Rectal smooth muscle tissue (tissue), 1 donor: ENCODE results near the gene PCOLCE2.

ENCODE experiments used
- H3K27ac ChIP-seq: one replicate; pipeline ENCODE4 v1.7.0; 2013; ENCODE audit warnings: low read depth, low read length, inconsistent platforms
- H3K27me3 ChIP-seq: one replicate; pipeline ENCODE4 v1.7.0; 2013; ENCODE audit warnings: low read length; ENCODE audit not compliant: control insufficient read depth, insufficient read depth
- H3K36me3 ChIP-seq: one replicate; pipeline ENCODE4 v1.7.0; 2013; ENCODE audit warnings: low read length; ENCODE audit not compliant: control insufficient read depth, insufficient read depth
- H3K4me1 ChIP-seq: one replicate; pipeline ENCODE4 v1.7.0; 2013; ENCODE audit warnings: low read length; ENCODE audit not compliant: control insufficient read depth, insufficient read depth
- H3K4me3 ChIP-seq: one replicate; pipeline ENCODE4 v1.7.0; 2013; ENCODE audit warnings: low read length
- H3K9ac ChIP-seq: one replicate; pipeline ENCODE4 v1.7.0; 2013; ENCODE audit warnings: low read length

Gene PCOLCE2

GRCh38 chr3:142778541-142778940, 110.3 kb downstream of the PCOLCE2 start:
- no peak overlapping the region for H3K4me3 ChIP-seq
- no peaks in the 10 kb centered on the region for H3K36me3 ChIP-seq
- no peaks in the 10 kb centered on the region for H3K27me3 ChIP-seq
- no peak overlapping the region for H3K9ac ChIP-seq
- no peak overlapping the region for H3K27ac ChIP-seq
- no peaks in the 10 kb centered on the region for H3K4me1 ChIP-seq

GRCh38 chr3:142777927-142778326, 111.0 kb downstream of the PCOLCE2 start:
- no peaks in the 10 kb centered on the region for H3K27me3 ChIP-seq
- no peak overlapping the region for H3K27ac ChIP-seq
- H3K9ac ChIP-seq = no peak overlapping the region
- H3K36me3 ChIP-seq = no peaks in the 10 kb centered on the region
- no peak overlapping the region for H3K4me3 ChIP-seq
- H3K4me1 ChIP-seq = no peaks in the 10 kb centered on the region

- H3K36me3 ChIP-seq = no peaks in the 10 kb centered on the region
- no peak overlapping the region for H3K9ac ChIP-seq
- H3K27ac ChIP-seq = no peak overlapping the region
- H3K27me3 ChIP-seq = no peaks in the 10 kb centered on the region
- H3K4me1 ChIP-seq = no peaks in the 10 kb centered on the region
- no peak overlapping the region for H3K4me3 ChIP-seq
These were observed 120.5 kb downstream of the PCOLCE2 start for GRCh38 chr3:142768338-142768737.
